GM12801 (cell line): ENCODE measurements around the gene SSC5D.

Experiments used
- CTCF ChIP-seq: IDR thresholded peaks from one replicate; pipeline ENCODE4 v1.5.1; 2011; ENCODE audit warnings: control low read depth; ENCODE audit not compliant: insufficient read length; ENCODE audit errors: extremely low read depth

The SSC5D gene

GRCh38 chr19:55493645-55494171 lies 5.5 kb downstream of the SSC5D start:
- no peak for TF ChIP-seq CTCF

GRCh38 chr19:55494172-55494761 lies 6.0 kb downstream of the SSC5D start:
- no peak for TF ChIP-seq CTCF

GRCh38 chr19:55495646-55496349 lies 7.6 kb downstream of the SSC5D start:
- TF ChIP-seq CTCF, result no peak

- TF ChIP-seq CTCF, result no peak
Measured at GRCh38 chr19:55497763-55498162, 9.5 kb downstream of the SSC5D start.

- TF ChIP-seq CTCF, result no peak
Measured at GRCh38 chr19:55498246-55498840, 10.1 kb downstream of the SSC5D start.

- TF ChIP-seq CTCF, result no peak
Measured at GRCh38 chr19:55500368-55500952, 12.2 kb downstream of the SSC5D start.
